HepG2 (cell line): ENCODE measurements around the gene TTC28. TPM values are rescaled to one million over a fixed set of nuclear protein-coding genes. Genes with fewer than 3 reads are reported as not detected.

Source experiments
- PHB2 ChIP-seq: fragments of 450-650 bp; IDR thresholded peaks from 2 replicates; pipeline ENCODE4 v1.6.1; 2018; ENCODE audit not compliant: partially characterized antibody
- SIN3A ChIP-seq: IDR thresholded peaks from 2 replicates; pipeline ENCODE4 v1.6.1; 2011; ENCODE audit warnings: low read depth, mild to moderate bottlenecking, control low read depth, low read length, borderline replicate concordance
- ZNF318 ChIP-seq: sonication (generic); formaldehyde crosslinking; IDR thresholded peaks from 2 replicates; pipeline ENCODE4 v1.4.0; 2020; ENCODE audit warnings: mild to moderate bottlenecking, missing genetic modification reagents
- polyA plus RNA-seq, 8 experiments: library from polyadenylated mRNA; depleted of rRNA in 3 of 8; stranded (reverse) in 7 of 8; unstranded in 1 of 8; fragments of >200 nt; fragmentation: Illumina TruSeq in 4 of 8; extraction: Trizol in 4 of 8; gene quantifications; 2 replicates each; pipeline versions ENCODE4 v1.2.1 to v1.2.3, GENCODE V29; 2011 to 2016; ENCODE audit warnings: low read depth in 4 of 8, missing spikeins in 1 of 8, mixed read lengths in 1 of 8; ENCODE audit not compliant: insufficient read depth in 1 of 8
- total RNA-seq, 5 experiments: library from RNA; depleted of rRNA; stranded (reverse); fragments of >200 nt; fragmentation: Illumina TruSeq; extraction: Trizol; gene quantifications; 2 replicates each; pipeline ENCODE4 v1.2.3, GENCODE V29; 2016; ENCODE audit warnings: low read depth in 1 of 5
- TF ChIP-seq, protein P1 (sequence below): sonication (generic); formaldehyde crosslinking; IDR thresholded peaks from 2 replicates; pipeline ENCODE4 v1.5.0; 2020; ENCODE audit warnings: mild to moderate bottlenecking, missing genetic modification reagents, borderline replicate concordance

TTC28 gene
- total and polyA plus RNA-seq, 2 of the 13 experiments (the other 11 are each of a cell fraction or from before 2014, with no cell fraction given): 4.2 to 13.1 TPM

- TF ChIP-seq ZNF318 (CRISPR knock-in tag) (no peak), SIN3A (no peak), PHB2 (no peak)
- TF ChIP-seq, protein P1, sequence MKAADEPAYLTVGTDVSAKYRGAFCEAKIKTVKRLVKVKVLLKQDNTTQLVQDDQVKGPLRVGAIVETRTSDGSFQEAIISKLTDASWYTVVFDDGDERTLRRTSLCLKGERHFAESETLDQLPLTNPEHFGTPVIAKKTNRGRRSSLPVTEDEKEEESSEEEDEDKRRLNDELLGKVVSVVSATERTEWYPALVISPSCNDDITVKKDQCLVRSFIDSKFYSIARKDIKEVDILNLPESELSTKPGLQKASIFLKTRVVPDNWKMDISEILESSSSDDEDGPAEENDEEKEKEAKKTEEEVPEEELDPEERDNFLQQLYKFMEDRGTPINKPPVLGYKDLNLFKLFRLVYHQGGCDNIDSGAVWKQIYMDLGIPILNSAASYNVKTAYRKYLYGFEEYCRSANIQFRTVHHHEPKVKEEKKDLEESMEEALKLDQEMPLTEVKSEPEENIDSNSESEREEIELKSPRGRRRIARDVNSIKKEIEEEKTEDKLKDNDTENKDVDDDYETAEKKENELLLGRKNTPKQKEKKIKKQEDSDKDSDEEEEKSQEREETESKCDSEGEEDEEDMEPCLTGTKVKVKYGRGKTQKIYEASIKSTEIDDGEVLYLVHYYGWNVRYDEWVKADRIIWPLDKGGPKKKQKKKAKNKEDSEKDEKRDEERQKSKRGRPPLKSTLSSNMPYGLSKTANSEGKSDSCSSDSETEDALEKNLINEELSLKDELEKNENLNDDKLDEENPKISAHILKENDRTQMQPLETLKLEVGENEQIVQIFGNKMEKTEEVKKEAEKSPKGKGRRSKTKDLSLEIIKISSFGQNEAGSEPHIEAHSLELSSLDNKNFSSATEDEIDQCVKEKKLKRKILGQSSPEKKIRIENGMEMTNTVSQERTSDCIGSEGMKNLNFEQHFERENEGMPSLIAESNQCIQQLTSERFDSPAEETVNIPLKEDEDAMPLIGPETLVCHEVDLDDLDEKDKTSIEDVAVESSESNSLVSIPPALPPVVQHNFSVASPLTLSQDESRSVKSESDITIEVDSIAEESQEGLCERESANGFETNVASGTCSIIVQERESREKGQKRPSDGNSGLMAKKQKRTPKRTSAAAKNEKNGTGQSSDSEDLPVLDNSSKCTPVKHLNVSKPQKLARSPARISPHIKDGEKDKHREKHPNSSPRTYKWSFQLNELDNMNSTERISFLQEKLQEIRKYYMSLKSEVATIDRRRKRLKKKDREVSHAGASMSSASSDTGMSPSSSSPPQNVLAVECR (CRISPR knock-in tag): no peak
These were observed 492.0 kb downstream of the TTC28 start (continued) for GRCh38 chr22:28187612-28188011.
